DOHH2 (cell line): ENCODE measurements around the gene TMEM63B.
"Not testable (repeated sequence)": the region's sequence is repeated elsewhere in the genome, so short reads cannot be mapped to it uniquely, and the experiment has no call there.

Source experiments
- H3F3A ChIP-seq: fragments of 200-600 bp; sonication (generic), shearing (Covaris generic); 2 replicates; pipeline ENCODE4 v1.6.0; 2016; ENCODE audit warnings: antibody characterized with exemption, mild to moderate bottlenecking; ENCODE audit not compliant: control insufficient read depth, insufficient read depth
- H3K27ac ChIP-seq: fragments of 200-600 bp; sonication (generic); 2 replicates; pipeline ENCODE4 v1.5.1; 2014; ENCODE audit warnings: low read depth, mild to moderate bottlenecking, low read length, moderate library complexity
- H3K27me3 ChIP-seq: fragments of 200-600 bp; sonication (generic); 2 replicates; pipeline ENCODE4 v1.6.1; 2014; ENCODE audit warnings: mild to moderate bottlenecking, low read length, mixed read lengths; ENCODE audit not compliant: control insufficient read depth
- H3K36me3 ChIP-seq: fragments of 200-600 bp; sonication (generic); 2 replicates; pipeline ENCODE4 v1.6.1; 2014; ENCODE audit warnings: mild to moderate bottlenecking, low read length, moderate library complexity, mixed read lengths; ENCODE audit not compliant: control insufficient read depth
- H3K4me1 ChIP-seq: fragments of 200-600 bp; sonication (generic); 2 replicates; pipeline ENCODE4 v1.6.1; 2014; ENCODE audit warnings: mild to moderate bottlenecking, low read length, mixed read lengths; ENCODE audit not compliant: control insufficient read depth
- H3K4me2 ChIP-seq: fragments of 200-600 bp; sonication (generic); 2 replicates; pipeline ENCODE4 v1.6.0; 2014; ENCODE audit warnings: mild to moderate bottlenecking, low read length, moderate library complexity
- H3K4me3 ChIP-seq: fragments of 200-600 bp; sonication (generic); 2 replicates; pipeline ENCODE4 v1.5.1; 2014; ENCODE audit warnings: mild to moderate bottlenecking, low read length, mixed read lengths
- H3K79me2 ChIP-seq: fragments of 200-600 bp; sonication (generic); 2 replicates; pipeline ENCODE4 v1.6.1; 2014; ENCODE audit warnings: mild to moderate bottlenecking, low read length, mixed read lengths; ENCODE audit not compliant: control insufficient read depth
- H3K9me2 ChIP-seq: fragments of 200-600 bp; sonication (generic); replicated peaks from 2 replicates; pipeline ENCODE4 v1.6.1; 2014; ENCODE audit warnings: mild to moderate bottlenecking, low read length, mixed read lengths; ENCODE audit not compliant: control insufficient read depth
- H3K9me3 ChIP-seq: fragments of 200-600 bp; sonication (generic); 2 replicates; pipeline ENCODE4 v1.6.1; 2014; ENCODE audit warnings: antibody characterized with exemption, low read length, mixed read lengths; ENCODE audit not compliant: control insufficient read depth, insufficient read depth
- H4K20me1 ChIP-seq: fragments of 200-600 bp; sonication (generic); 2 replicates; pipeline ENCODE4 v1.6.0; 2014; ENCODE audit warnings: low read depth, mild to moderate bottlenecking, antibody characterized with exemption, low read length, moderate library complexity; ENCODE audit not compliant: control insufficient read depth, insufficient read depth
- EZH2phosphoT487 ChIP-seq: fragments of 200-600 bp; sonication (generic); IDR thresholded peaks from 2 replicates; pipeline ENCODE4 v1.6.1; 2017; ENCODE audit warnings: borderline replicate concordance, mild to moderate bottlenecking, antibody characterized with exemption, low read length, moderate library complexity, mixed read lengths
- TF ChIP-seq, protein P1 (sequence below): fragments of 200-600 bp; sonication (generic); IDR thresholded peaks from one replicate; pipeline ENCODE4 v1.5.1; 2014; ENCODE audit warnings: antibody characterized with exemption, mild to moderate bottlenecking, low read depth, low read length; ENCODE audit not compliant: poor library complexity, severe bottlenecking

The TMEM63B gene

DNA sequence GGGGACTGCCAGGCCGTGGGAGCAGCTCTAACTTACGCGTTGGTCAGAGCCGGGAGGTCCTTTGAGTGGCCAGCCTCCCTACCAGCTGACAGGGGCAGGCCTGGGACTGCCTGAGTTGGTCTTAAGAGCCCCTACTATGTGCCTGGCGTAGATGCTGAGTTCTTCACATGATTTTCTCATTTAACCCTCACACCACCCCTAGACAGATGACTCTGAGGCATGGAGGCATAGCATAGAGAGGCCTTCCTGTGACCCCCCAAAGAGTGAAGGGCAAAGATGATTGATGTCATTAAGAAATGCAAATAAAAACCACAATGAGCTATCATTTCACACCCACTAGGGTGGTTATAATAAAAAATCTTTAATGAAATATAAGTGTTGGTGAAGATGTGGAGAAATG is 36.9 kb upstream of the TMEM63B start:
- TF ChIP-seq EZH2phosphoT487: no peak
- TF ChIP-seq, protein P1, sequence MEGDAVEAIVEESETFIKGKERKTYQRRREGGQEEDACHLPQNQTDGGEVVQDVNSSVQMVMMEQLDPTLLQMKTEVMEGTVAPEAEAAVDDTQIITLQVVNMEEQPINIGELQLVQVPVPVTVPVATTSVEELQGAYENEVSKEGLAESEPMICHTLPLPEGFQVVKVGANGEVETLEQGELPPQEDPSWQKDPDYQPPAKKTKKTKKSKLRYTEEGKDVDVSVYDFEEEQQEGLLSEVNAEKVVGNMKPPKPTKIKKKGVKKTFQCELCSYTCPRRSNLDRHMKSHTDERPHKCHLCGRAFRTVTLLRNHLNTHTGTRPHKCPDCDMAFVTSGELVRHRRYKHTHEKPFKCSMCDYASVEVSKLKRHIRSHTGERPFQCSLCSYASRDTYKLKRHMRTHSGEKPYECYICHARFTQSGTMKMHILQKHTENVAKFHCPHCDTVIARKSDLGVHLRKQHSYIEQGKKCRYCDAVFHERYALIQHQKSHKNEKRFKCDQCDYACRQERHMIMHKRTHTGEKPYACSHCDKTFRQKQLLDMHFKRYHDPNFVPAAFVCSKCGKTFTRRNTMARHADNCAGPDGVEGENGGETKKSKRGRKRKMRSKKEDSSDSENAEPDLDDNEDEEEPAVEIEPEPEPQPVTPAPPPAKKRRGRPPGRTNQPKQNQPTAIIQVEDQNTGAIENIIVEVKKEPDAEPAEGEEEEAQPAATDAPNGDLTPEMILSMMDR: no peak
- no peak overlapping the region for H3K4me3 ChIP-seq
- no peaks in the 10 kb centered on the region for H3K27me3 ChIP-seq
- H3K4me1 ChIP-seq: peaks cover 9% of the 10 kb centered on the region
- H3K4me2 ChIP-seq: no peak overlapping the region
- H3K27ac ChIP-seq: no peak overlapping the region
- H3K9me2 ChIP-seq: no peaks in the 10 kb centered on the region
- H3K79me2 ChIP-seq: no peaks in the 10 kb centered on the region
- H3F3A ChIP-seq: no peaks in the 10 kb centered on the region
- no peaks in the 10 kb centered on the region for H3K9me3 ChIP-seq
- 0 out of 2 replicates have a peak, but pooled peaks cover 5% of the 10 kb centered on the region for H3K36me3 ChIP-seq
- no peaks in the 10 kb centered on the region for H4K20me1 ChIP-seq

DNA sequence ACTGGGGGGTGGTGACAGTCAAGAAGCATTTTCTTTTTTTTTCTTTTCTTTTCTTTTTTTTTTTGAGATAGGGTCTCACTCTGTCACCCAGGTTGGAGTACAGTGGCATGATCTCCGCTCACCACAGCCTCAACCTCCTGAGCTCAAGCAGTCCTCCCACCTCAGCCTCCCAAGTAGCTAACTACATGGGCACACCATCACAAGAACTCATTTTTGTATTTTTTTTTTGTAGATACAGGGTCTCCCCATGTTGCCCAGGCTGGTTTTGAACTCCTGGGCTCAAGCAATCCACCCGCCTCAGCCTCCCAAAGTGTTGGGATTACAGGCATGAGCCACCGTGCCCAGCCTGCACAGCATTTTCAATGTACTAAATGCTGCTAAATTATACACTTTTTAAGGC is 36.0 kb upstream of the TMEM63B start:
- H4K20me1 ChIP-seq, H3K4me3 ChIP-seq, H3K9me2 ChIP-seq, H3K27ac ChIP-seq, H3F3A ChIP-seq, H3K9me3 ChIP-seq, H3K27me3 ChIP-seq, H3K4me2 ChIP-seq, H3K4me1 ChIP-seq, H3K79me2 ChIP-seq, H3K36me3 ChIP-seq: not testable (repeated sequence)

DNA sequence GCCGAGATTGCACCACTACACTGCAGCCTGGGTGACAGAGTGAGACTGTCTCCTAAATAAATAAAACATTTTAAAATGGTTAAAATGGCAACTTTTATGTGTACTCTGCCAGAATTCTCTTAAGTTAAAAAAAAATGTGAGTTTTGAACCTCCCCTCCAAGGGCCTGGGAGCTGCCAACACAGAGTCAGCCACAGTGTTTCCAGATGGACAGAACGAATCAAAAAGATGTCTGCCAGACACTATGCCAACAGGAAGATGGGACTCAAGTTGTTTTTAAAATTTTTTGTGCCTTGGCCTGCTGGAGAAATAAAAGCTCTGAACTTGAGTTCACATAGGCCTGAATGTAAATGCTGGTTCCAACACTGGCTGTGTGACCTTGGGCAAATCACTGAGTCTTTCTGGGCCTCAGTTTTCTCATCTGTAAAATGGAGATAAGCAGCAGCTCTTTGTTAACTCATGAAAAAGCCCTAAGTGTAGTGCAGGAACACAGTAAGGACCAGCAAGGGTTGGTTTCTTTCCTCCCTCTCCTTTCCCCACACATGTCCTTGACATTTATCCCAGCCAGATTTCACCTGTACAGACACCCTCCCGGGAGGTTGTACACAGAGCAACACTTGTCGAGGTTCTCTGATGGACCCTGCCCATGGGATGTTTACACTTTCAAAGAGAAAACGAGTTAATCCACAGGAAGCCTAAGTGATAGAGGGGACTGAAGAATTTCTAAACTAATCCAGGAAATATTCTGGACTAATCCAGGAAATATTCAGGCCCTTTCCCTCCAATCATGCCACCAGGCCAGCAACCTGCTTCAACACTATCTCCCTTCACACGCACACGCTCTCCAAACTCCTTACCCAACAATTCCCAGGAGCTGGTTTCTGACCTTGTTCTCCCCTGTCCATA is 35.1 kb upstream of the TMEM63B start:
- Histone ChIP-seq H3F3A (no peaks in the 10 kb centered on the region), H3K4me1 (peaks cover 9% of the 10 kb centered on the region), H3K27ac (no peak overlapping the region), H3K9me3 (no peaks in the 10 kb centered on the region), H3K27me3 (no peaks in the 10 kb centered on the region), H3K4me3 (no peak overlapping the region), H3K36me3 (peaks cover 5% of the 10 kb centered on the region; the same call in 1 of the 2 replicates), H3K9me2 (no peaks in the 10 kb centered on the region), H3K79me2 (no peaks in the 10 kb centered on the region), H3K4me2 (no peak overlapping the region), H4K20me1 (no peaks in the 10 kb centered on the region)
- TF ChIP-seq, protein P1: no peak
- no peak for TF ChIP-seq EZH2phosphoT487

DNA sequence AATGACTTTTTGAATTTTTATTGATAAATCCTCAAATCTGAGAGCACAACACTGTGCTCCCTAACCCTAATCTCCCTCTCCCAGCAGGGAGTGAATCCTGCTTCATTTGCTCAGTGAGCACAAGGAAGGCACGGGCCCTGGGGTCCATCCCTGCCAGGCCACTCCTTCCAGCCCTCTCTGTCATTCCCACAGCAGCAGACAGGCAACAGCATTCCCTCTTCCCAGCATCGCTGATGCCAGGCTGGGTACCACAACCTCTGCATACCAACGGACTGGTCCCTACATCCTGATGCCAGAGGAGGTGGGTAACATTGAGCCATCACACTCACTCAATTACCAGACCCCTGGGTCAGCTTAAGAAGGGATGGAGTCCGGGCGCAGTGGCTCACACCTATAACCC is 34.3 kb upstream of the TMEM63B start:
- Histone ChIP-seq H3K4me1 (peaks cover 9% of the 10 kb centered on the region), H3K4me2 (no peak overlapping the region), H4K20me1 (no peaks in the 10 kb centered on the region), H3K4me3 (no peak overlapping the region), H3K36me3 (peaks cover 5% of the 10 kb centered on the region; the same call in 1 of the 2 replicates), H3K79me2 (no peaks in the 10 kb centered on the region), H3K27me3 (no peaks in the 10 kb centered on the region), H3K27ac (no peak overlapping the region), H3F3A (no peaks in the 10 kb centered on the region), H3K9me2 (no peaks in the 10 kb centered on the region), H3K9me3 (no peaks in the 10 kb centered on the region)
- TF ChIP-seq, protein P1: no peak
- TF ChIP-seq EZH2phosphoT487: no peak
